ENCODE data around the gene TRPC6. TPM values are rescaled to one million over a fixed set of nuclear protein-coding genes. Genes with fewer than 3 reads are reported as not detected.

Gene TRPC6
- polyA plus RNA-seq, 1 donor (not counting 4 experiments of a cell fraction or from before 2014, with no cell fraction given): 0.04 TPM

GRCh38 chr11:101508370-101508769 lies 75.4 kb downstream of the TRPC6 start:
- Histone ChIP-seq H3K79me2 (ENCODE audit: control insufficient read depth, insufficient read depth, low read length) (no peaks in the 10 kb centered on the region), H3K27me3 (ENCODE audit: control insufficient read depth, extremely low read depth, insufficient read depth, low read length) (no peaks in the 10 kb centered on the region), H3K9me3 (ENCODE audit: control insufficient read depth, low read depth, low read length) (no peaks in the 10 kb centered on the region), H3K9me1 (ENCODE audit: control insufficient read depth, extremely low read depth, insufficient read depth, low read length) (no peaks in the 10 kb centered on the region), H3K27ac (ENCODE audit: control insufficient read depth, insufficient read depth, low read length) (no peak overlapping the region), H3K4me3 (ENCODE audit: control insufficient read depth in 2 of 3, extremely low read depth in 1 of 3, insufficient read depth in 2 of 3, low read depth in 1 of 3, low read length in 3 of 3) (no peak overlapping the region), H2AFZ (ENCODE audit: control insufficient read depth, low read length) (no peak overlapping the region), H3K4me2 (ENCODE audit: control insufficient read depth, extremely low read depth, insufficient read depth, low read depth, low read length) (no peak overlapping the region), H3K36me3 (ENCODE audit: control insufficient read depth in 2 of 2, extremely low read depth in 1 of 2, insufficient read depth in 2 of 2, low read length in 2 of 2) (no peaks in the 10 kb centered on the region), H3K9ac (ENCODE audit: control insufficient read depth, extremely low read depth, insufficient read depth, low read length) (no peak overlapping the region), H4K20me1 (ENCODE audit: control insufficient read depth, extremely low read depth, insufficient read depth, low read length) (no peaks in the 10 kb centered on the region), H3K4me1 (ENCODE audit: control insufficient read depth, extremely low read depth, insufficient read depth, low read length) (no peaks in the 10 kb centered on the region)
- no peak for DNase-seq (ENCODE audit: low read depth, low spot score)
- dilution Hi-C loops (cut with MboI; ENCODE audit: extremely low pct_ligation_motif_present, low sequenced_read_pairs): no loop called here
- TF ChIP-seq CTCF (optimal IDR thresholded peaks at IDR 0.05 in 1 of 3, IDR thresholded peaks at IDR 0.05 in 1 of 3, conservative IDR thresholded peaks at IDR 0.05 in 1 of 3; ENCODE audit: extremely low read depth in 1 of 3, insufficient read depth in 2 of 3, low read length in 3 of 3): no peak
- no peak for TF ChIP-seq EZH2 (IDR thresholded peaks at IDR 0.05; ENCODE audit: low read length)
- FAIRE-seq: no peak

- Histone ChIP-seq H3K4me1 (ENCODE audit: control insufficient read depth, extremely low read depth, insufficient read depth, low read length) (no peaks in the 10 kb centered on the region), H3K4me3 (ENCODE audit: control insufficient read depth in 2 of 3, extremely low read depth in 1 of 3, insufficient read depth in 2 of 3, low read depth in 1 of 3, low read length in 3 of 3) (no peak overlapping the region), H3K9me3 (ENCODE audit: control insufficient read depth, low read depth, low read length) (no peaks in the 10 kb centered on the region), H2AFZ (ENCODE audit: control insufficient read depth, low read length) (no peak overlapping the region), H3K79me2 (ENCODE audit: control insufficient read depth, insufficient read depth, low read length) (no peaks in the 10 kb centered on the region), H3K9ac (ENCODE audit: control insufficient read depth, extremely low read depth, insufficient read depth, low read length) (no peak overlapping the region), H3K4me2 (ENCODE audit: control insufficient read depth, extremely low read depth, insufficient read depth, low read depth, low read length) (no peak overlapping the region), H3K27me3 (ENCODE audit: control insufficient read depth, extremely low read depth, insufficient read depth, low read length) (no peaks in the 10 kb centered on the region), H4K20me1 (ENCODE audit: control insufficient read depth, extremely low read depth, insufficient read depth, low read length) (no peaks in the 10 kb centered on the region), H3K36me3 (ENCODE audit: control insufficient read depth in 2 of 2, extremely low read depth in 1 of 2, insufficient read depth in 2 of 2, low read length in 2 of 2) (no peaks in the 10 kb centered on the region), H3K27ac (ENCODE audit: control insufficient read depth, insufficient read depth, low read length) (no peak overlapping the region), H3K9me1 (ENCODE audit: control insufficient read depth, extremely low read depth, insufficient read depth, low read length) (no peaks in the 10 kb centered on the region)
- no peak for DNase-seq (ENCODE audit: low read depth, low spot score)
- dilution Hi-C loops (cut with MboI; ENCODE audit: extremely low pct_ligation_motif_present, low sequenced_read_pairs): no loop called here
- FAIRE-seq: no peak
- TF ChIP-seq EZH2 (IDR thresholded peaks at IDR 0.05; ENCODE audit: low read length): no peak
- no peak for TF ChIP-seq CTCF (optimal IDR thresholded peaks at IDR 0.05 in 1 of 3, IDR thresholded peaks at IDR 0.05 in 1 of 3, conservative IDR thresholded peaks at IDR 0.05 in 1 of 3; ENCODE audit: extremely low read depth in 1 of 3, insufficient read depth in 2 of 3, low read length in 3 of 3)
Observed at GRCh38 chr11:101498891-101499290, 84.9 kb downstream of the TRPC6 start.

Measured in keratinocyte (primary cell).